Myocyte (in vitro differentiated cells): Measurements from ENCODE around the gene TBC1D10A. TPM values are rescaled to one million over a fixed set of nuclear protein-coding genes. Genes with fewer than 3 reads are reported as not detected.

Experiments
- DNase-seq: peaks from one replicate; pipeline ENCODE4 v3.0.0-alpha.2; 2012; ENCODE audit warnings: low read depth
- total RNA-seq: library from RNA; depleted of rRNA; stranded (reverse); fragments of >200 nt; gene quantifications from 2 replicates; pipeline ENCODE4 v1.2.3, GENCODE V29; 2014

The TBC1D10A gene
- total RNA-seq, 1 donor from 2014 or later, result 19.8 TPM

DNA sequence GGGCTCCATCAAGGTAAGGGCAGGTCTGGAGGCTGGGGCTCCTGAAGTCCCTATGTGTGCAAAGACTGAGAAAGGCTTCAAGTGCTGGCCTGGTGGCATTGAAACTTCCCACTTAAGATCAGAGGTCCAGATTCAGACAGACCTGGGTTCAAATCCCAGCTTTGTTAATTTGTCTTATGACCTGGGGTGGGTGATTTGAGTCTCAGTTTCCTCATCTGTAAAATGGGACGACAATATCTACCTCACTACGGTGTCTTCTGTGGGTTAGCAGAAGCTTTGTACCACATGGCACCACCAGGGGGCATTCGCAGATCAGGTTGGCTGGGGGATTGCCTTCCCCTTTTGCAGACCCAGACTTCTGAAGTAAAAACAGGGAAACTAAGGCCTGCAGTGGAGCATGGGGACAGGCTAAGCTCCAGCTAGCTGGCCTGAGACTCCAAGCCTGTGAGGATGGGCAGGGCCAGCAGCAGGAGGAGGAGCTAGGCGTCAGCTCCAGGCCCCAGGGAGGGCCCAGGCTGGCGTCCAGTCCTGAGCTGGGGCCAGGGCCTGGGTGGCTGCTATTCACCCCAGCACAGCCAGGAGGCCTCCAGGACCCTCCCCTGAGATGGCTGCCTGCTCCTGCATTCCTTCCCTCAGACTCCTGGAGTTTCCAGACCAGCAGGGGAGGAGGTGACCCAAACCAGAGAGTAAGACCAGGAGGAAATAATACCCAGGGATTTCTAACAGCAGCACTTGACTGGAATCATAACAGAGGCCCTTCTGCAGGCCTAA, 38.9 kb downstream of the TBC1D10A start:
- DNase-seq, result peak; percentile 87

DNA sequence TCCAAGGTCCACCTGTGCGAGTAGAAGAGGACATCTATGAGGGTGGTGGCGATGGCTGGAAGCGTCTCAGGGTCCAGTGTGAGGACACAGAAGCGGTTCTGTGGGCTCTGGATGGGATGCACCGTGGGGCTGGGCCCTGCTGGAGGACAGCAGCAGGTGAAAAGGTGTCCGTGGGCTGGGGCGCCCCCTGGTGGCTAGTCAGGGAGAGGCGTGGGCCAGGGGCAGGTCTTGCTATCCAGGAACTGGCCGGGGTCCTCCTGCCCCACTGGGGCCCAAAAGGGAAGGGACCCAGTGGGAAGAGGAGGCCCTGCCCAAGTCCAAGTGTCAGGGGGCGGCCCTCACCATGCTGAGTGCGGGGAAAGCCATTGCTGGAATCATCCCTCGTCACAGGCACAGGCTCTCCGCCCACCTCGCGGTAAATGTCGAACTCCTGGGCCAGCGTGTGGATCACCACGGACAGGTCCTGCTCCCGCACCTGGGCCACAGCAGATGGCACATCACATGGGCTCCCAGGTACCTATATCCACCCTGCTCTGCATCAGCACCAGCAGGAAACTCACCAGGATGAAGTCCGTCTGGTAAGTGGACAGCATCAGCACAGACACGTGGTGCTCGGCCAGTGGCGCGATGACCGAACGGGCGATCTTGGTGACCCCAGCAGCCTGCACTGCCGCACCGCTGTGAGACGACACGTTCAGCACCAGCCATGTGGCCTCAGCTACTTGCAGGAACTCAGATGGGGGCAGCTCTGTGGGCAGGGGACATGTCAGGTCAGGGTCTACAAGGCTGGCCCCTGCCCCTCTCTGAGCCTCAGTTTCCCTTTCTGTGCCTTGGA, 39.7 kb downstream of the TBC1D10A start:
- DNase-seq, result no peak

DNA sequence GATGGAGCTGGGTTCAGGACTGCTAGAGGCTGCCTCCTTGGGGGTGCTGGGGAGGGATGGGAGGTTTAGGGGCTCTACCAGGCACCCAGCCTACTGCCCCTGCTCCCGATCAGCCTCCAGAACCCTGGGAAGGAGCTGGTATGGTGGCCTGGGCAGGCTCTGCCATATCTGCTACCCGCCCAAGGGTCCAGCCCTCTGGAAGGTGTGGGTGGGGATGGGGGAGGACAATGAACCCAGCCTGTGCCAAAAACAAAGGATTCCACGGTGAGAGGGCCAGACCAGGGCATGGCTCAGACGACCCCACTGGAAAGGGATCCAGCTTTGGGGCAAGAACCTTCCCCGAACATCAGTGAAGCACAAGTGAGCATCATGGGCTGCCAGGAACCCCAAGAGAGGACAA, 40.4 kb downstream of the TBC1D10A start:
- DNase-seq, result no peak

DNA sequence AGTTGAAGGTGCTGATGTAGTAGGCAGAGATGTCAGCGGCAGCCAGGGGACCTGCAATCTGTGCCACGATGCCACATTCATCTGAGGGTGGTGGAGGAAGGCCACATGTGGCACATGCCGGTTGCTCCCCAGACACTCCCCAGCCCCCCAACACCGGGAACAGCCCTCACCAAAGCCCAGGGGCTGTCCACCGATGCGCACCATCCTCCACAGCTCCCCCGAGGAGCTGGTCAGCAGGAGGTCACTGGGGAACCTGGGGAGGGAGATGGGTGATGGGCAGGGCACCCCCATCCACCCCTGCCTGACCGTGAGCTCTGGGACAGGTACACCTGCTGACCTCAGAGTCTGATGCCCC, 40.9 kb downstream of the TBC1D10A start:
- no peak for DNase-seq

DNA sequence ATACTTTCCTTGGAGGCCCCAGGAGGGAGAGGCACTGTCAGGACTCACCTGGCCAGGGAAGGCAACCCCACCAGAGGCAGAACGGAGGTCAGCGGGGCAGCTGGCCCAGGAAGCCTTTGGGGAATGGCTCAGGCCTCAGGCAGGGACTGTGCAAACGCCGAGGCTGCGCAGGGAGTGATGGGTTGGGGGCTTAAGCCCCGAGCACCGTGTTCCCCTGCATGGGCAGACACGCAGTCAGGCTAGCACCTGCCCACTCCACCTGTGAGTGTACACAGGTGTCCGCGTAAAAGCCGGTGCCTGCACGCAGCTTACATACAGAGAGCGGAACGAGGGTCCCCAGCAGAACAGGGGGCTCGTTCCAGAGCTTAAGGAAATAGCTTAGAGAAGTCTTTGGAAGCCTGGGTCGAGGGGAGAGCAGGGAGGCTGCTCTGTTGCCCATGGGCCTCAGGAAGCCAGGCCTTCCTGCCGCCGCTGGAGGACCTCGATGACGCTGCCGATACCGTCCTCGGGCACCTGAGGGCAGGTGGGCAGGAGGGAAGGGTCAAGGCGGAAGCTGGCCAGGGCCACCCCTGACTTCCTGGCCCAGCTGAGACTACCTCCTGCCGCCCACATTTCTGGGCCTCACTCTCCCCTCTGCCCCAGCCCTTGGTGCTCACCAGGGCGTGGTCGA, 41.4 kb downstream of the TBC1D10A start:
- DNase-seq, result no peak

DNA sequence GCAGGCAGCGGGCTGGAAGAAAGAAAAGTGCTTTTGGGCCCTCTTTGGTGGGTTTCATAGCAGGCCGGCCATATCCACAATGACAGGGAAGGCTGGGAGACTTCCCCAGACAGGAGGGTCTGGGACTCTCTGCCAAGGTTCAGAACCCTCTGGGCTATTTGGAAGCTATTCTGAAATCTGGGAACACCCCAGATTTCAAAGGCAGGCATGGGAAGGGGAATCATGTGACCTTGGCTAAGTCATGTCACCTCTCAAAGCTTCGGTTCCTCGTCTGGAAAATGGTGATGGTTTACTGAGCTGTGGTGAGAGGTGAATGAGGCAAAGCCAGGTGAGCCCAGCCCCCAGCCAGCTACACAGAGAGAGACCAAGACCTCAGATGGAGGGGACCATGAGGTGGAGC, 42.1 kb downstream of the TBC1D10A start:
- no peak for DNase-seq

DNA sequence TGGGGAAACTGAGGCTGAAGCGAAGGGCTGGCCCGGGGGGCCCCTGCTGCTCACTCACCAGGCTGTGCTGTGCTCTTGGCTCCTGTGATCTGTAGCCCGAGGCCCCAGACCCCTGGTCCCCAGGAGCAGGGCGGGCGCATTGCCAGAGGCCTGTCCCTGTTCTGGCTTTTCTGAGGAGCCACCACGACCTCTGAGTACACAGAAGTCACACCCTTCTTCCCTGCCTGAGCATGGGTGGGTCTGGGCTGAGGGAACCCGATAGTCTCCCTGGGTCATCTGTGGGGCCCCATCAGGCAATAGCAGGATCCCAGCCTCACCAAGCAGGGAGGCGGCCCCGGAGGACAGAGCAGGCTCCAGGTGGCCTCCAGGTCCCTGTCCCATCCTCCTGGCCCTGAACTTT, 42.6 kb downstream of the TBC1D10A start:
- no peak for DNase-seq

DNA sequence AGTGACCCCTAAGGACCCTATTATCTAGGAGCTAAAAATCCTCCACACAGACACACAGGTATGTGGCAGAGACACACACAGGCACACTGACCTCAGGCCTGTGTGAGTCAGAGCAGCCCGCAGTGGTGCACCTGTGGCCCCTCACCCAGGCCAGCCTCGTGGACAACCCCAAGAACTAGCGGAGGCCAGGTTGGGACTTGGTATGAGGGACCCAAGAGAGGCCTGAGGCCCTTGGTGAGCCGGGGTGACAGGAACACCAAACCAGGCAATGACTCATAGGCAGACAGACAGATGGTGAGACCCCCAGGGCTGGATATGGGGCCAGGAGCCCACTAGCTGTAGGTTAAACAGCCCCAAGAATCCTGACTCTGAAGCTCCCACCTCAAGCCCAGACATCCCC, 43.4 kb downstream of the TBC1D10A start:
- DNase-seq, result no peak

DNA sequence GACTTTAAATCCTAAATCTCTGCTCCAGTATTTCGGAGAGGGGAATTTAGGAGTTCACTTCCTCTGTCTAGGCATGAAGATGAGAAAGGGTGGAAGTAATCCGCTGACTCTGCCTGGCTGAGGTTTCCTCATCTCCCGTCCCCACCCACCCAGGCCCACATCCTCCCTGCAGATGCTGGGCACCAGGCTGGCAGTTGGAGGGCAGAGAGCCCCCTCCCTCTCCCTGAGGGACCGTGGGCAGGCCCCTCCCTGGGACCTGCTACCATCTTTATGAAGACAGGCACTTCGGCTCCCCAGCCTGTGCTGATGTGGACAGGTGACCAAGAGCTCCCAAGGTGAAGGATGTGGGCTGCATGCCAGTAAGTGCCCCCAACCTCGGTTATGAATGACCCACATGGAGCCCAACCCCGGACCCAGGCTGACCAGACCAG, 44.1 kb downstream of the TBC1D10A start:
- no peak for DNase-seq

DNA sequence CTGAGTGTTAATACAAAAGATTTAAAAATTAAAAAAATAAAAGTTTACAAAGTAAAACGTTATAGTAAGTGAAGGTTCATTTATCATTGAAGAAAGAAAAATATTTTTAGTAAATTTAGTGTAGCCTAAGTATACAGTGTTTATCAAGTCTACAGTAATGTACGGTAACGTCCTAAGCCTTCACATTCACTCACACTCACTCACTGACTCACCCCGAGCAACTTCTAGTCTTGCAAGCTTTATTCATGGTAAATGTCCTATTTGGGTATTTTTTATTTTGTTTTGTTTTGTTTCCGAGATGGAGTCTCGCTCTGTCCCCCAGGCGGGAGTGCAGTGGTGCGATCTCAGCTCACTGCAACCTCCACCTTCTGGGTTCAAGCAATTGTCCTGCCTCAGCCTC, 46.2 kb downstream of the TBC1D10A start:
- no peak for DNase-seq

DNA sequence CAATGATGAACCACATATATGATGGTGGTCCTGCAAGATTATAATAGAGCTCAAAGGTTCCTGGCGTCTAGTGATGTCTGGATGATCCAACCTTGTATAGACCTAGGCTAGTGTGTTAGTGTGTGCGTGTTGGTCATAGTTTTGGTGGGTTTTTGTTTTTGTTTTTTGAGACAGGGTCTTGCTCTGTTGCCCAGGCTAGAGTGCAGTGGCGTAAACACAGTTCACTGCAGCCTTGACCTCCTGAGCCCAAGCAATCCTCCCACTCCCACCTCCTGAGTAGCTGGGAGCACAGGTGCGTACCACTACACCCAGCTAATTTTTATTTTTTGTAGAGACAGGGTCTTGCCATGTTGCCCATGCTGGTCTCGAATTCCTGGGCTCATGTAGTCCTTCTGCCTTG, 46.8 kb downstream of the TBC1D10A start:
- no peak for DNase-seq

DNA sequence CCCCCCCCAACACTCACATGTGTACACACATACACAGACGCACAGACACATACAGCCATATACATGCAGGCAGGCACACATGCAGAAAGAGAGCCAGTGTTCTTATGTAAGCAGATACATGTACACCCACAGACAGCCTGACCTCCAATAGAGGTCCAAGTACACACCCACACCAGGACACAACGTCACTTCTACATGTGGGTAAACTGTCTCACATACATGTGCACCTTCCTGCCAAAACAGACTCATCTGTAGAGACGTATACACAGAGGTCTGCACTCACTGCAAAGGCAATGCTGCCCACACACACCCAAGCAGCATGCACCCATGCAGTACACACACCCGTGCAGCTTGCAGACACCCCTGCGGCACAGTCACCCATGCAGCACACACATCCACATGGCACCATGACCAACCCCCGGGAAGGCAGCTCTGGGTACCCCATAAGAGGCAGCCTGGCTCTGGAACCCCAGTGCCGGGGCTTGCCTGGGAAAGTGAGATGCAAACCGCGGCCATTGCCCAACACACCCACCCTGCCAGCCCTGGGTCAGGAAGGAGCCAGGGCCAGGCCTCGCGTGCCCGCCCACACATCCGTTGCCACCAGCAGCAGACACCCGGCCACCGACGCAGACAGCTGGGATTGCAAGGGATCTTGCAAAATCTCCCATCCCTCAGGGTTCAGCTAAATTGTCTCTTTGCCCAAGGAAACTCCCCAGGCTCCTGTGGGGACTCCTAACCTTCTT, 47.5 kb downstream of the TBC1D10A start:
- DNase-seq, result peak; percentile 68

DNA sequence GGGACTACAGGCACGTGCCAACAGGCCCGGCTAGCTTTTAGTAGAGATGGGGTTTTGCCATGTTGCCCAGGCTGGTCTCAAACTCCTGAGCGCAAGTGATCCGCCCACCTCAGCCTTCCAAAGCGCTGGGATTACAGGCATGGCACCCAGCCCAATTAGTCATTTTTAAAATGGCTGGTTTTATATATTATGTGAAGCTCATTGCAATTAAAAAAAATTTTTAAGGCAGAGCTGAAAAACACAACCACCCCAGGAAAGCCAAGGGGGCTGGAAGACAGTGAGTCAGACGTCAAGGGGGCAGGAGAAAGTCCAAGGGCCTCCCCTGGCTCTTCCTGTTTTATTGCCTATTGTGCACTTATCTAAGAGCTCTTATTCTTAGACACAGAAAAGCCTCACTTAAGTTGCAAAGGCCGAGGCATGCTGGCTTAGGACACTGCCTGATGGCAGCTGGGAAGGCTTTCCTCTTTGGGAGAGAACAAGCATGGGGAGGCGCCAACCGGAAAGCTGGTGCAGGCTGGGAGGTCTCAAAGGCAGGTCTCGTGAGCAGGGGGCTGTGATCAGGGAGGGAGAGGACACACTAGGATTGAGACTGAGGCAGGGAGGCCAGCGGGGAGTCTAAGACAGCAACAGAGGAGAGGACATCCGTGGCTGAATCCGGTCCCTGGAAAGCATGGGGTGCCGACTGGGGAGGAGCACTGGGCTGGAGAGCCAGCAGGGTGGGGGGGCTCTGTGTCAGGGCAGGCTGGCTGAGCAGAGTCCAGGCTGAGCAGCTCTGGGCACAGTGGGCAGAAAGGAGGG, 49.0 kb downstream of the TBC1D10A start:
- peak; percentile 63 for DNase-seq

DNA sequence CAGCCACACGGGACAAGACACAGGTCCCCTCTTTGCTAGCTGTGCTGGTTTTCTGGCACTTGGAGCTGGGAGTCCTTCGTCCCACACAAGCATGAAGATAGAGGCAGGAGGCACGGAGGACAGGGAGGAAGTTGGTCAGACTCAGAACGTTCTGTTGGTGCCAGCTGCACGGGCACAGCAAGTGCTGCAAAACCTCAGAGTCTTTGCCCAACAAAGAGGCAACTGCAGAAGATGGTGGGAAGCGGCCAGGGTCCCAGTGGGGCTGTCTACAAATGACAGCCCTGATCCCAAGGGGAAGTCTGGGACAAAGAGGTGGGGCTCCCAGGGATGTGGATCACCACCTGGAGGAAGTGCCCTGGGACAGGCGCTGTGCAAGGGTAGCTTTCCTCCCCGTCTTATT, 50.7 kb downstream of the TBC1D10A start:
- DNase-seq, result no peak

DNA sequence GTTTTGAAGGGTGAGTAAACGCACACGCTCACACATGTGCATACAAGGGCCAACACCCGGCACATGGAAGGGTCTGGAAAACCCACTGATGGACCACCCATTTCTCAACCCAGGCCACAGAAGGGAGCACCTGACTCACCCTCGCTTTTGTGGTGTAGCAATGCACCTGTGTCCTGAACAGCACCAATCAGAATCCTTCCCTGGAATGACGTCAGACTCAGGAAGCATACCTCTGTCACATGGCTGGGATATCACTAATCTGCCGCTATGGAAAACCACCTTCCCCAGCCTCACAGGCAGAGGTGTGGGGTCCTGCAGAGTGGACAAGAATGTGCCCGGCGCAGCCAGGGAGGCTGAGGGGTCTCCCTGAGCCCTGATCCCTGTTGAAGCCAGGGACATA, 51.1 kb downstream of the TBC1D10A start:
- DNase-seq, result no peak

DNA sequence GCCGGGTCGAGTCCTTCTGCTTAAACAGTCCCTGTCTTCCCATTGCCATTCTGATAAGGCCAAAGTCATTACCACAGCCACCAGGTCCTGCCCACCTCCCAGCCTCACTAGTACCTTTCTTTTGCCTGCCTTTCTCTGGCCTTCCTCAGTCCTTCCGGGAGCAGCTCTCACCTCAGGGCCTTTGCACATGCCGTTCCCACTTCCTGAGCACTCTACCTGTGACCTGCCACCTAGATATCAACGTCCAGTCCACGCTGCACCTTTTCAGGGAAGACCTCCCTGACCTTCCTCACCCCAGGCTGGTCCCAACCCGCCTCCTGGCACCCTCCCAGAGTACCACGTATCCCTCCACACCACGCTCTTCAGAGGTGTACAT, 52.3 kb downstream of the TBC1D10A start:
- no peak for DNase-seq

DNA sequence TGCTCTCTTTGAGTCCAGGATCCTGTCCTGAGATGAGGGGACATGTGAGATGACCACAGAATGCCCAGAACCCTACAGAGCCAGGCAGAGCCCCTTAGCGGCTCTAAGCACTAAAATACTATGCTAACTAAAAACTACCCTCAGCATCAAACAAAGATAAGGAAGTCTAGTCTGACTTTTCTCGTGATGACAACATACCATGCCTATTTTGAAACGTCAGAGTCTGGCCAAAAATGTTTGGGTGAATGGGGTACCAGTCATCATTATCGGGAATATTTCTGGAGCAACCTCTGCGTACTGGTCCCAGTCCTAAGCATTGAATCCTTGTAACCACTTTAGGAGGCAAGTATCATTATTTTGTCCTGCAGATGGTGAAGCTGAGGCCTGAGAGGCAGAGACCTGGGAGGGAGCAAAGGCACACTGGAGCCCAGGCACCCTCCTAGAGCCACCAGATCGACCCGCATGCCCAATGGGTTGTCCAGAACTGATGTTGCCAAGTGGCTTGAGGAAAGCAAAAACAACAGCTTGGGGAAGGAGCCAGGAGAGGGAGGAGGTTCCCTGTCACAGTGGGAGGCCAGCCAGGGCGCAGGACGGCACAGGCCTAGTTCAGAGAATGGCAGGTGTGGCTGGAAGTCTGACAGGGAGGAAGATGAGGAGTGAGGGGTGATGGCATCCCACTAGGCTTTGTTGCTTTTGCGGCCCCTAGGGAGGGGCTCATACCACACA, 52.9 kb downstream of the TBC1D10A start:
- DNase-seq, result no peak

DNA sequence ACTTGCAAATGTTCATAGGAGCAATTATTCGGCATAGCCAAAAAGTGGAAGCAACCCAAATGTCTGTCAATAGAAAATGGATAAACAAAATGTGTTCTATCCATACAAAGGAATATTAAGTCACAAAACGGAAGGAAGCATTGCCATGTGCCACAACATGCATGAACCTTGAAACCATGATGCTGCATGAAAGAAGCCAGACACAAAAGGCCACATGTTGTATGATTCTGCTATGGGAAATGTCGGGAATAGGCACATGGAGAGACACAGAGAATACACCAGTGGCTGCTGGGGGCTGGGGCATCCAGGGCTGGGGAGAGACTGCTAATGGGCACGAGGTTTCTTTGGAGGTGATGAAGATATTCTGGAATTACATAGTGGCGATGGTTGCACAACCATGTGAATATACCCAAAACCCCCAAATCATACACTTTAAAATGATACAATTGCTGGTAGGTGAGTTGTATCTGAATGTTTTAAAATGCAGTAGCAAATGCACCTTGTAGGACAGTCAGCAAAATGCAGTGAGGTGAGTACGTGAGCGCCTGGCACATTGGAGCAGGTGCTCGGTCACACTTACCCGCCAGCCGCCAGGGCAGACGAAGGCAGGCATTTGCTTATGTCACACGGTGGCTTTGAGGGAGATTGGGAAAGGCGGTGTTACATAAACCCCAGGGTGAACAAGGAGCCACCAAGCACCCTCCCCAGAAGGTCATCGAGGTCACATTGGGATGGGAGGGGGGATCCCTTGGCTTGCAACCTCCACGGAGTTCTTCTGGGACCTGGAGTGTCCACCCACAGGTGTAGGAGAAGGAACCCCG, 53.8 kb downstream of the TBC1D10A start:
- DNase-seq, result no peak

DNA sequence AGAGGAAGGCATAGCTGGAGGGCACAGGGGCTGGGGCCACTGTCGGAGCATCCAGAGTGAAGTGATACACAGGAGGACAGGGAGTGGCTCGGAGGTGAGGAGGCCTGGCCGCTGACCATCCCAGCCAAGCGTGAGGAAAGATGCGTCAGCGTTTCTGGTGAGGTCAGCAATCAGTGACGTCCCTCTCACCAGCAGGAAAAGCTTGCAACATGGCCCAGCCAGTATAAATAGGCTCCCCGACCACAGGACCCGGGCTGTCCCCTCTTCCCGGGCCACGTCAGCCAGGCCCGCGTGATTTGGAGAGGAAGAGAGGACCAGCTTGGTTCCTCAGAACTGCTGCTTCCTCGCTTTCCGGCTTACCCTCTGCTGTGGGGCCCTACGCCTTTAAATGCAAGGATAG, 55.9 kb downstream of the TBC1D10A start:
- DNase-seq, result no peak
